ENCODE measurements around the gene MCRIP2.

DNA sequence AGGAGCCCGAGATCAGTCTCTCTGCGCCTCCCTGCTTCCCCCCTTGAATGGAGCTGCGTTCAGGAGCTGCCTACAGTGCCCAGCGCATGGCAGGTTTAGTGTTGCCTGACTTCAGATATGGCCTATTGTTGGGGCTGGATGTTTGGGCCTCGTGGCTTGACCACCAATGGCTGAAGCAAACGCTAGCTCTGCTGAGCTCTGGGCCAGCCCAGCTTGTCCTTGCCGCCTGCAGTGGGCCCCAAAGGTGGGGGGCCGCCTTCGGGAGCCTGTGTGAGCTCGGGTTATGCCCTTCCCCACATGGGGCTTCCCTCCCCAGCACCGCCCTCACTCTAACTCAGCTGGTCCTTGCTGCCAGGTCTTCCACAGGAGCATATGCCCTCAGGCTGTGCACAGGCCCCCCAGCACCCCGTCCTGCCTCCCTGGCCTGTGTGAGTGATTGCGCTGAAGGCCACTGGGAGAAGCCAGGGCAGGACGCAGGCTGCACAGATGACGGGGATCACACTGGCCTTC is 3.5 kb upstream of the MCRIP2 start:
- TF ChIP-seq EZH2phosphoT487 (IDR thresholded peaks at IDR 0.05; ENCODE audit: low read length) (no peak), CTCF (IDR thresholded peaks at IDR 0.05; ENCODE audit: low read length) (no peak)
